ENCODE results near the gene NFIA. TPM values are rescaled to one million over a fixed set of nuclear protein-coding genes. Genes with fewer than 3 reads are reported as not detected.

The NFIA gene
- total and polyA plus RNA-seq, 4 experiments from 2014 or later, result 5.1 to 7.3 (median 6.7) TPM

- Histone ChIP-seq H3K4me3 (ENCODE audit: low read length in 2 of 2) (no peak overlapping the region), H3K27ac (ENCODE audit: low read depth, low read length) (no peak overlapping the region), H3K9me3 (ENCODE audit: control insufficient read depth in 1 of 2, low read length in 2 of 2) (no peaks in the 10 kb centered on the region), H3K4me1 (ENCODE audit: insufficient read depth, low read length) (no peaks in the 10 kb centered on the region), H3K36me3 (ENCODE audit: insufficient read depth, low read length) (no peaks in the 10 kb centered on the region), H3K27me3 (ENCODE audit: insufficient read depth, low read length) (no peaks in the 10 kb centered on the region)
- Mint-ChIP-seq H3K9me3 (no peaks in the 10 kb centered on the region), H3K27me3 (no peaks in the 10 kb centered on the region), H3K36me3 (no peaks in the 10 kb centered on the region), H3K4me3 (no peak overlapping the region), H3K27ac (no peak overlapping the region), H3K4me1 (no peaks in the 10 kb centered on the region)
- intact Hi-C loops (cut with micrococcal nuclease), result no loop called here
- CTCF ChIA-PET (ENCODE audit: partially characterized antibody), result interaction anchor here (1.0 kb wide), 1 partner anchor 17 kb away, joined by 3 read pairs; no protein-coding TSS in a partner anchor
- POLR2A ChIA-PET (ENCODE audit: partially characterized antibody), result no interaction called here
- no peak for DNase-seq
Measured at GRCh38 chr1:61224609-61225008, 142.2 kb downstream of the NFIA start.

GRCh38 chr1:61225478-61225877 is 143.1 kb downstream of the NFIA start:
- Histone ChIP-seq H3K4me1 (ENCODE audit: insufficient read depth, low read length) (no peaks in the 10 kb centered on the region), H3K27ac (ENCODE audit: low read depth, low read length) (no peak overlapping the region), H3K9me3 (ENCODE audit: control insufficient read depth in 1 of 2, low read length in 2 of 2) (no peaks in the 10 kb centered on the region), H3K4me3 (ENCODE audit: low read length in 2 of 2) (no peak overlapping the region), H3K27me3 (ENCODE audit: insufficient read depth, low read length) (no peaks in the 10 kb centered on the region), H3K36me3 (ENCODE audit: insufficient read depth, low read length) (no peaks in the 10 kb centered on the region)
- H3K9me3 Mint-ChIP-seq, result no peaks in the 10 kb centered on the region
- intact Hi-C loops (cut with micrococcal nuclease), result no loop called here
- H3K4me1 Mint-ChIP-seq, result no peaks in the 10 kb centered on the region
- H3K27ac Mint-ChIP-seq, result no peak overlapping the region
- no peak for DNase-seq
- no peaks in the 10 kb centered on the region for H3K27me3 Mint-ChIP-seq
- H3K4me3 Mint-ChIP-seq, result no peak overlapping the region
- CTCF ChIA-PET (ENCODE audit: partially characterized antibody), result interaction anchor here (1.0 kb wide), 1 partner anchor 17 kb away, joined by 3 read pairs; no protein-coding TSS in a partner anchor
- H3K36me3 Mint-ChIP-seq, result no peaks in the 10 kb centered on the region
- POLR2A ChIA-PET (ENCODE audit: partially characterized antibody), result no interaction called here

GRCh38 chr1:61226791-61227567 is 144.6 kb downstream of the NFIA start:
- H3K4me1 ChIP-seq (ENCODE audit: insufficient read depth, low read length), result no peaks in the 10 kb centered on the region
- DNase-seq, result no peak
- POLR2A ChIA-PET (ENCODE audit: partially characterized antibody), result no interaction called here
- H3K27me3 Mint-ChIP-seq, result no peaks in the 10 kb centered on the region
- H3K4me1 Mint-ChIP-seq, result no peaks in the 10 kb centered on the region
- H3K9me3 Mint-ChIP-seq, result peaks cover 0 to 1% (median 0%) of the 10 kb centered on the region in 8 donors
- no peak overlapping the region for H3K27ac Mint-ChIP-seq
- H3K4me3 Mint-ChIP-seq, result no peak overlapping the region
- intact Hi-C loops (cut with micrococcal nuclease), result no loop called here
- H3K36me3 ChIP-seq (ENCODE audit: insufficient read depth, low read length), result no peaks in the 10 kb centered on the region
- no peaks in the 10 kb centered on the region for H3K27me3 ChIP-seq (ENCODE audit: insufficient read depth, low read length)
- H3K9me3 ChIP-seq (ENCODE audit: control insufficient read depth in 1 of 2, low read length in 2 of 2), result no peaks in the 10 kb centered on the region
- CTCF ChIA-PET (ENCODE audit: partially characterized antibody), result no interaction called here
- H3K27ac ChIP-seq (ENCODE audit: low read depth, low read length), result no peak overlapping the region
- no peaks in the 10 kb centered on the region for H3K36me3 Mint-ChIP-seq
- no peak overlapping the region for H3K4me3 ChIP-seq (ENCODE audit: low read length in 2 of 2)

- intact Hi-C loops (cut with micrococcal nuclease), result no loop called here
- Mint-ChIP-seq H3K27me3 (no peaks in the 10 kb centered on the region), H3K9me3 (peaks cover 0 to 1% (median 0%) of the 10 kb centered on the region in 8 donors), H3K27ac (no peak overlapping the region), H3K36me3 (no peaks in the 10 kb centered on the region), H3K4me3 (no peak overlapping the region), H3K4me1 (no peaks in the 10 kb centered on the region)
- H3K27me3 ChIP-seq (ENCODE audit: insufficient read depth, low read length), result no peaks in the 10 kb centered on the region
- ChIA-PET CTCF (ENCODE audit: partially characterized antibody) (no interaction called here), POLR2A (ENCODE audit: partially characterized antibody) (no interaction called here)
- H3K9me3 ChIP-seq (ENCODE audit: control insufficient read depth in 1 of 2, low read length in 2 of 2), result no peaks in the 10 kb centered on the region
- H3K27ac ChIP-seq (ENCODE audit: low read depth, low read length), result no peak overlapping the region
- no peak for DNase-seq
- no peaks in the 10 kb centered on the region for H3K4me1 ChIP-seq (ENCODE audit: insufficient read depth, low read length)
- H3K36me3 ChIP-seq (ENCODE audit: insufficient read depth, low read length), result no peaks in the 10 kb centered on the region
- H3K4me3 ChIP-seq (ENCODE audit: low read length in 2 of 2), result no peak overlapping the region
Measured at GRCh38 chr1:61227857-61228550, 145.6 kb downstream of the NFIA start.

- H3K27me3 ChIP-seq (ENCODE audit: insufficient read depth, low read length), result no peaks in the 10 kb centered on the region
- CTCF ChIA-PET (ENCODE audit: partially characterized antibody), result interaction anchor here (1.0 kb wide), 1 partner anchor 19 kb away, joined by 4 read pairs; no protein-coding TSS in a partner anchor
- Mint-ChIP-seq H3K4me3 (no peak overlapping the region), H3K27ac (no peak overlapping the region), H3K27me3 (peaks cover 0 to 2% of the 10 kb centered on the region in 2 donors), H3K36me3 (peaks cover 0 to 4% of the 10 kb centered on the region in 2 donors), H3K4me1 (no peaks in the 10 kb centered on the region), H3K9me3 (peaks cover 0 to 1% (median 0%) of the 10 kb centered on the region in 8 donors)
- H3K27ac ChIP-seq (ENCODE audit: low read depth, low read length), result no peak overlapping the region
- no peaks in the 10 kb centered on the region for H3K9me3 ChIP-seq (ENCODE audit: control insufficient read depth in 1 of 2, low read length in 2 of 2)
- intact Hi-C loops (cut with micrococcal nuclease), result no loop called here
- H3K4me1 ChIP-seq (ENCODE audit: insufficient read depth, low read length), result no peaks in the 10 kb centered on the region
- DNase-seq, result no peak
- POLR2A ChIA-PET (ENCODE audit: partially characterized antibody), result no interaction called here
- no peaks in the 10 kb centered on the region for H3K36me3 ChIP-seq (ENCODE audit: insufficient read depth, low read length)
- H3K4me3 ChIP-seq (ENCODE audit: low read length in 2 of 2), result no peak overlapping the region
Measured at GRCh38 chr1:61230523-61230922, 148.2 kb downstream of the NFIA start.

GRCh38 chr1:61231795-61232194 is 149.4 kb downstream of the NFIA start:
- no peak overlapping the region for H3K4me3 Mint-ChIP-seq
- H3K27me3 ChIP-seq (ENCODE audit: insufficient read depth, low read length), result no peaks in the 10 kb centered on the region
- H3K9me3 Mint-ChIP-seq, result peaks cover 0 to 1% (median 0%) of the 10 kb centered on the region in 8 donors
- no peak overlapping the region for H3K27ac ChIP-seq (ENCODE audit: low read depth, low read length)
- no peaks in the 10 kb centered on the region for H3K36me3 ChIP-seq (ENCODE audit: insufficient read depth, low read length)
- H3K4me1 ChIP-seq (ENCODE audit: insufficient read depth, low read length), result no peaks in the 10 kb centered on the region
- ChIA-PET CTCF (ENCODE audit: partially characterized antibody) (interaction anchor here (0.9 kb wide), 1 partner anchor 182 kb away, joined by 3 read pairs; no protein-coding TSS in a partner anchor), POLR2A (ENCODE audit: partially characterized antibody) (no interaction called here)
- DNase-seq, result no peak
- H3K27ac Mint-ChIP-seq, result no peak overlapping the region
- H3K36me3 Mint-ChIP-seq, result peaks cover 0 to 4% of the 10 kb centered on the region in 2 donors
- H3K27me3 Mint-ChIP-seq, result peaks cover 0 to 2% of the 10 kb centered on the region in 2 donors
- H3K9me3 ChIP-seq (ENCODE audit: control insufficient read depth in 1 of 2, low read length in 2 of 2), result no peaks in the 10 kb centered on the region
- intact Hi-C loops (cut with micrococcal nuclease), result no loop called here
- H3K4me3 ChIP-seq (ENCODE audit: low read length in 2 of 2), result no peak overlapping the region
- H3K4me1 Mint-ChIP-seq, result no peaks in the 10 kb centered on the region

GRCh38 chr1:61233121-61233660 is 150.8 kb downstream of the NFIA start:
- DNase-seq, result no peak
- H3K4me1 Mint-ChIP-seq, result no peaks in the 10 kb centered on the region
- no peaks in the 10 kb centered on the region for H3K27me3 ChIP-seq (ENCODE audit: insufficient read depth, low read length)
- H3K4me3 Mint-ChIP-seq, result no peak overlapping the region
- no peaks in the 10 kb centered on the region for H3K9me3 ChIP-seq (ENCODE audit: control insufficient read depth in 1 of 2, low read length in 2 of 2)
- H3K4me1 ChIP-seq (ENCODE audit: insufficient read depth, low read length), result no peaks in the 10 kb centered on the region
- peaks cover 0 to 1% (median 0%) of the 10 kb centered on the region in 8 donors for H3K9me3 Mint-ChIP-seq
- intact Hi-C loops (cut with micrococcal nuclease), result no loop called here
- H3K4me3 ChIP-seq (ENCODE audit: low read length in 2 of 2), result no peak overlapping the region
- H3K27ac Mint-ChIP-seq, result no peak overlapping the region
- H3K36me3 ChIP-seq (ENCODE audit: insufficient read depth, low read length), result no peaks in the 10 kb centered on the region
- POLR2A ChIA-PET (ENCODE audit: partially characterized antibody), result no interaction called here
- H3K27me3 Mint-ChIP-seq, result peaks cover 0 to 2% of the 10 kb centered on the region in 2 donors
- H3K27ac ChIP-seq (ENCODE audit: low read depth, low read length), result no peak overlapping the region
- CTCF ChIA-PET (ENCODE audit: partially characterized antibody), result interaction anchor here (1.2 kb wide), 1 partner anchor 10 kb away, joined by 3 read pairs; no protein-coding TSS in a partner anchor
- H3K36me3 Mint-ChIP-seq, result peaks cover 0 to 4% of the 10 kb centered on the region in 2 donors

Measured in CD4-positive, alpha-beta memory T cell (primary cell).